HEK293T (cell line): ENCODE data around the gene HEYL.

Experiments
- CTCF ChIA-PET: fragments of 350-600 bp; formaldehyde crosslinking; extraction: SDS; loops from one replicate; lab custom pipeline; 2021; ENCODE audit warnings: antibody characterized with exemption, inconsistent platforms; lab: Yijun Ruan, JAX
- POLR2A ChIA-PET: fragments of 350-600 bp; formaldehyde crosslinking; extraction: SDS; loops from one replicate; lab custom pipeline; 2020; ENCODE audit warnings: antibody characterized with exemption, inconsistent platforms; lab: Yijun Ruan, JAX
- DNase-seq: peaks from one replicate; pipeline ENCODE4 v3.0.0; 2012; ENCODE audit warnings: mixed read lengths; ENCODE audit errors: extremely low spot score
- ARNT ChIP-seq: fragments of 450-650 bp; IDR thresholded peaks from 2 replicates; pipeline ENCODE4 v1.6.1; 2017; ENCODE audit warnings: mild to moderate bottlenecking
- BHLHE40 ChIP-seq: fragments of 450-650 bp; IDR thresholded peaks from 2 replicates; pipeline ENCODE4 v1.6.1; 2016; ENCODE audit warnings: mild to moderate bottlenecking, moderate library complexity, borderline replicate concordance
- CTBP1 ChIP-seq: fragments of 450-650 bp; IDR thresholded peaks from 2 replicates; pipeline ENCODE4 v1.6.1; 2016; ENCODE audit warnings: borderline replicate concordance
- ELF4 ChIP-seq: fragments of 450-650 bp; IDR thresholded peaks from 2 replicates; pipeline ENCODE4 v1.6.1; 2017; ENCODE audit warnings: antibody characterized with exemption
- FOXA1 ChIP-seq: fragments of 450-650 bp; IDR thresholded peaks from 2 replicates; pipeline ENCODE4 v1.6.1; 2016; ENCODE audit warnings: mild to moderate bottlenecking
- FOXK2 ChIP-seq: fragments of 450-650 bp; IDR thresholded peaks from 2 replicates; pipeline ENCODE4 v1.6.1; 2016; ENCODE audit warnings: mild to moderate bottlenecking
- FOXM1 ChIP-seq: fragments of 450-650 bp; IDR thresholded peaks from 2 replicates; pipeline ENCODE4 v1.6.1; 2017; ENCODE audit warnings: mild to moderate bottlenecking, borderline replicate concordance
- HDGF ChIP-seq: fragments of 450-650 bp; IDR thresholded peaks from 2 replicates; pipeline ENCODE4 v1.6.1; 2017; ENCODE audit warnings: antibody characterized with exemption, borderline replicate concordance
- L3MBTL2 ChIP-seq: fragments of 450-650 bp; conservative IDR thresholded peaks from 2 replicates; pipeline ENCODE4 v1.6.1; 2016; ENCODE audit warnings: mild to moderate bottlenecking
- LEF1 ChIP-seq: fragments of 450-650 bp; IDR thresholded peaks from 2 replicates; pipeline ENCODE4 v1.6.1; 2017; ENCODE audit warnings: mild to moderate bottlenecking, borderline replicate concordance
- NFRKB ChIP-seq: fragments of 450-650 bp; IDR thresholded peaks from 2 replicates; pipeline ENCODE4 v1.6.1; 2016; ENCODE audit warnings: mild to moderate bottlenecking, moderate library complexity
- PKNOX1 ChIP-seq: fragments of 450-650 bp; IDR thresholded peaks from 2 replicates; pipeline ENCODE4 v1.6.1; 2016
- SP1 ChIP-seq: fragments of 450-650 bp; IDR thresholded peaks from 2 replicates; pipeline ENCODE4 v1.6.1; 2017
- SUZ12 ChIP-seq: fragments of 450-650 bp; IDR thresholded peaks from 2 replicates; pipeline ENCODE4 v1.6.1; 2016; ENCODE audit warnings: mild to moderate bottlenecking
- TARDBP ChIP-seq: fragments of 450-650 bp; IDR thresholded peaks from 2 replicates; pipeline ENCODE4 v1.6.1; 2016
- ZNF384 ChIP-seq: fragments of 450-650 bp; IDR thresholded peaks from 2 replicates; pipeline ENCODE4 v1.6.1; 2016

The HEYL gene

GRCh38 chr1:39643705-39644104 lies 4.3 kb upstream of the HEYL start:
- TF ChIP-seq SP1 (no peak), L3MBTL2 (no peak), CTBP1 (no peak), SUZ12 (no peak), PKNOX1 (no peak), ELF4 (no peak), ZNF384 (no peak), TARDBP (no peak), NFRKB (no peak), FOXK2 (no peak), HDGF (no peak), ARNT (no peak), FOXA1 (no peak), FOXM1 (no peak), BHLHE40 (no peak)
- ChIA-PET POLR2A (no interaction called here), CTCF (interaction anchor here (0.6 kb wide), 1 partner anchor 10 kb away, joined by 3 read pairs; no protein-coding TSS in a partner anchor)
- DNase-seq, result no peak

- no peak for TF ChIP-seq CTBP1
- no peak for TF ChIP-seq ZNF384
- TF ChIP-seq FOXA1, result no peak
- no peak for TF ChIP-seq FOXM1
- no peak for TF ChIP-seq BHLHE40
- no peak for TF ChIP-seq L3MBTL2
- no peak for TF ChIP-seq HDGF
- TF ChIP-seq LEF1, result no peak
- no peak for TF ChIP-seq FOXK2
- no peak for TF ChIP-seq TARDBP
- TF ChIP-seq PKNOX1, result no peak
- TF ChIP-seq ARNT, result no peak
- no peak for TF ChIP-seq SP1
- no peak for TF ChIP-seq ELF4
- no peak for TF ChIP-seq NFRKB
- no peak for DNase-seq
- CTCF ChIA-PET, result interaction anchor here (1.5 kb wide), 1 partner anchor 15 kb away, joined by 4 read pairs; no protein-coding TSS in a partner anchor
- POLR2A ChIA-PET, result no interaction called here
Observed at GRCh38 chr1:39642796-39643195, 3.4 kb upstream of the HEYL start.

GRCh38 chr1:39640861-39641260 lies 1.4 kb upstream of the HEYL start:
- CTCF ChIA-PET, result interaction anchor here (0.7 kb wide), 1 partner anchor 17 kb away, joined by 4 read pairs; no protein-coding TSS in a partner anchor
- POLR2A ChIA-PET, result interaction anchor here (1.3 kb wide), 1 partner anchor 98 kb away, joined by 3 read pairs; the partner anchor contains the start of gene PPIE
- TF ChIP-seq FOXA1 (no peak), FOXK2 (no peak), ELF4 (no peak), LEF1 (no peak), FOXM1 (no peak), NFRKB (no peak), BHLHE40 (no peak), SUZ12 (no peak), ZNF384 (no peak), HDGF (no peak), TARDBP (no peak), PKNOX1 (no peak), CTBP1 (no peak), L3MBTL2 (no peak)
- no peak for DNase-seq

GRCh38 chr1:39638965-39639304 lies 508 bp downstream of the HEYL start:
- ChIA-PET POLR2A (interaction anchor here (1.0 to 1.4 kb wide), 2 partner anchors 14 to 17 kb away, joined by 3 read pairs; no protein-coding TSS in a partner anchor), CTCF (interaction anchor here (0.7 to 1.5 kb wide), 3 partner anchors 15 to 33 kb away, joined by 3 to 4 read pairs (median 3); no protein-coding TSS in a partner anchor)
- no peak for TF ChIP-seq TARDBP
- TF ChIP-seq FOXA1, result no peak
- TF ChIP-seq ZNF384, result no peak
- no peak for TF ChIP-seq CTBP1
- TF ChIP-seq BHLHE40, result no peak
- TF ChIP-seq ARNT, result no peak
- no peak for TF ChIP-seq ELF4
- TF ChIP-seq L3MBTL2, result no peak
- TF ChIP-seq SUZ12, result no peak
- no peak for DNase-seq

GRCh38 chr1:39637361-39637760 lies 2.1 kb downstream of the HEYL start:
- TF ChIP-seq LEF1, result no peak
- no peak for TF ChIP-seq BHLHE40
- no peak for TF ChIP-seq PKNOX1
- no peak for TF ChIP-seq HDGF
- TF ChIP-seq FOXA1, result no peak
- ChIA-PET CTCF (no interaction called here), POLR2A (interaction anchor here (1.4 kb wide), 1 partner anchor 11 kb away, joined by 3 read pairs; no protein-coding TSS in a partner anchor)
- DNase-seq, result no peak
